Body of pancreas (tissue), 4 donors: ENCODE results near the gene PLCXD1. TPM values are rescaled to one million over a fixed set of nuclear protein-coding genes. Genes with fewer than 3 reads are reported as not detected.

Experiments
- ATAC-seq: fragments of 150-250 bp; one replicate; pipeline ENCODE4 v1.9.1; 2016
- DNase-seq, 4 donors: peaks; one replicate each; pipeline ENCODE4 v3.0.0-alpha.2; 2019
- H3K27ac ChIP-seq, 4 donors: fragments of 200-600 bp; sonication (generic); 1 replicate in 3 of 4; 2 replicates in 1 of 4; pipeline versions ENCODE4 v1.5.1 to v1.6.1; 2016 to 2019; ENCODE audit warnings: mild to moderate bottlenecking in 1 of 4, mixed read lengths in 1 of 4, moderate library complexity in 1 of 4
- H3K27me3 ChIP-seq, 2 donors: fragments of 200-600 bp; sonication (generic); one replicate each; pipeline ENCODE4 v1.6.0; 2016; ENCODE audit warnings: mild to moderate bottlenecking in 1 of 2
- H3K36me3 ChIP-seq, 2 donors: fragments of 200-600 bp; sonication (generic); replicated peaks in 1 of 2; 2 replicates each; pipeline ENCODE4 v1.5.1; 2016; ENCODE audit warnings: low read depth in 2 of 2; ENCODE audit not compliant: insufficient read depth in 1 of 2
- H3K4me1 ChIP-seq: fragments of 200-600 bp; sonication (generic); one replicate; pipeline ENCODE4 v1.6.0; 2016
- H3K4me3 ChIP-seq, 2 donors: fragments of 200-600 bp; sonication (generic); 1 replicate in 1 of 2; 2 replicates in 1 of 2; pipeline ENCODE4 v1.5.1; 2016 to 2019
- H3K9me3 ChIP-seq, 3 donors: fragments of 200-600 bp; sonication (generic); 1 replicate in 2 of 3; 2 replicates in 1 of 3; pipeline ENCODE4 v1.5.1; 2016
- POLR2A ChIP-seq, 3 donors: fragments of 450-650 bp; IDR thresholded peaks; one replicate each; pipeline ENCODE4 v1.6.1; 2016; ENCODE audit warnings: antibody characterized with exemption in 3 of 3, mild to moderate bottlenecking in 2 of 3
- WGBS, 2 donors: methylation state at CpG; one replicate each; pipeline ENCODE4 v1.1.5; 2017; 5-methylcytosine and 5-hydroxymethylcytosine counted together
- intact Hi-C: fragments of 100-400 bp; cut with DNase I; formaldehyde crosslinking; loops from one replicate; pipeline ENCODE4 v1.15.1; 2023
- total RNA-seq, 2 donors: library from RNA; depleted of rRNA; stranded (reverse); fragments of >200 nt; gene quantifications; one replicate each; pipeline ENCODE4 v1.1.0, GENCODE V29; 2016
- TF ChIP-seq, protein P1 (sequence below), 7 experiments: fragments of 450-650 bp in 4 of 7; fragments of 200-600 bp in 3 of 7; sonication (generic) in 3 of 7; IDR thresholded peaks; one replicate each; pipeline ENCODE4 v1.5.1; 2016 to 2019; ENCODE audit warnings: antibody characterized with exemption in 7 of 7

The PLCXD1 gene
- total RNA-seq, 2 donors from 2014 or later: 4.2 to 7.3 TPM

DNA sequence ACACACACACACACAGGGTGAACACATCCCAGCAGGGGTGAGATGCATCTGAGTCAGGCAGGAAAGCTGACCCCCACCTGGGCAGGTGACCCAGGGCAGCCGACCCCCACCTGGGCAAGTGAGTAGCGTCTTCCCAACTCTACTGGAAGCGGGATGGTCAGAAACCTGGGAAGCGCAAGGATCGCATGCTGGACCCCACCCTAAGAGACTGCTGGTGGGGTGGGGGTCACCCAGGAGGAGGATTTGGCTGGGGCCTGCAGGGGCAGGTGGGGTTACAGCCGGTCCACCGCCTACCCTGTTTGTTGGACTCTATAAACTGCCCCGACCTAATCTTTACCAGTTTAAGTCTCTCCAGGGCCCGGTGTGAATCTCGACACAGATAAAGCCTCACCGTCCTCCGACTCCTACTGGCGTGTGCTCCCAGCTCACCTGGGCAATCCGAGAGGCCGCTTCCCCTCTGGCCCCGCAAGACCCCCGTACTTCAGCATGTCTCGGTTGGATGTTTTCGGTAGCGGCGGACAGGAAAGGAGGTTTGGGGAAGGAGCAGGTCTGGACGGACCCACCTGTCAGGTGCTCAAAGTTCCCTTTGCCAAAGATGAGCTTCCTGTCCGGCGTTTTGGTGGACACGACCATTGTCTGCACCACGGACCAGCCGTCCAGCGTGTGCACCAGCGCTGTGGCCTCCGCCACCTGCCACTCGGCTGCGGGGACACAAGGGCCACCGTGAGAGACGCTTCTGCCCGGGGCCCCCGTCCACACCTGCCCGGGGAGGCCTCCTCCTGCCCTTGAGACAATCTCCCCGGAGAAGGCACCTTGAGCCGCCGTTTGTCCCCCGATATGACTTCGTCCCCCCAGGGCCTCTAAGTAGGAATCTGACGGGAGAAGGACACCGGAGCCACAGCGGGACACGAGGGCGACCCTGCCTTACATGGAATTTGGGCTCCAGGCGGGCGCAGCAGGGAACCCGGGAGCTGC, 35.5 kb downstream of the PLCXD1 start:
- Histone ChIP-seq H3K4me3 (no peak overlapping the region), H3K27me3 (no peaks in the 10 kb centered on the region), H3K27ac (peak overlapping the region in 2 of 4 donors; percentile 9 to 44), H3K9me3 (no peaks in the 10 kb centered on the region), H3K4me1 (peaks cover 21% of the 10 kb centered on the region), H3K36me3 (peaks cover 0 to 18% of the 10 kb centered on the region in 2 donors)
- TF ChIP-seq, protein P1, sequence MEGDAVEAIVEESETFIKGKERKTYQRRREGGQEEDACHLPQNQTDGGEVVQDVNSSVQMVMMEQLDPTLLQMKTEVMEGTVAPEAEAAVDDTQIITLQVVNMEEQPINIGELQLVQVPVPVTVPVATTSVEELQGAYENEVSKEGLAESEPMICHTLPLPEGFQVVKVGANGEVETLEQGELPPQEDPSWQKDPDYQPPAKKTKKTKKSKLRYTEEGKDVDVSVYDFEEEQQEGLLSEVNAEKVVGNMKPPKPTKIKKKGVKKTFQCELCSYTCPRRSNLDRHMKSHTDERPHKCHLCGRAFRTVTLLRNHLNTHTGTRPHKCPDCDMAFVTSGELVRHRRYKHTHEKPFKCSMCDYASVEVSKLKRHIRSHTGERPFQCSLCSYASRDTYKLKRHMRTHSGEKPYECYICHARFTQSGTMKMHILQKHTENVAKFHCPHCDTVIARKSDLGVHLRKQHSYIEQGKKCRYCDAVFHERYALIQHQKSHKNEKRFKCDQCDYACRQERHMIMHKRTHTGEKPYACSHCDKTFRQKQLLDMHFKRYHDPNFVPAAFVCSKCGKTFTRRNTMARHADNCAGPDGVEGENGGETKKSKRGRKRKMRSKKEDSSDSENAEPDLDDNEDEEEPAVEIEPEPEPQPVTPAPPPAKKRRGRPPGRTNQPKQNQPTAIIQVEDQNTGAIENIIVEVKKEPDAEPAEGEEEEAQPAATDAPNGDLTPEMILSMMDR (IDR thresholded peaks at IDR 0.05): no peak
- TF ChIP-seq POLR2A (IDR thresholded peaks at IDR 0.05): no peak
- intact Hi-C loops: no loop called here
- DNase-seq: peak in 2 of 4 donors; percentile 5 to 13
- no peak for ATAC-seq
- 91 to 92% methylated on average over 44 to 50 of the region's 50 CpGs for WGBS, 2 donors

DNA sequence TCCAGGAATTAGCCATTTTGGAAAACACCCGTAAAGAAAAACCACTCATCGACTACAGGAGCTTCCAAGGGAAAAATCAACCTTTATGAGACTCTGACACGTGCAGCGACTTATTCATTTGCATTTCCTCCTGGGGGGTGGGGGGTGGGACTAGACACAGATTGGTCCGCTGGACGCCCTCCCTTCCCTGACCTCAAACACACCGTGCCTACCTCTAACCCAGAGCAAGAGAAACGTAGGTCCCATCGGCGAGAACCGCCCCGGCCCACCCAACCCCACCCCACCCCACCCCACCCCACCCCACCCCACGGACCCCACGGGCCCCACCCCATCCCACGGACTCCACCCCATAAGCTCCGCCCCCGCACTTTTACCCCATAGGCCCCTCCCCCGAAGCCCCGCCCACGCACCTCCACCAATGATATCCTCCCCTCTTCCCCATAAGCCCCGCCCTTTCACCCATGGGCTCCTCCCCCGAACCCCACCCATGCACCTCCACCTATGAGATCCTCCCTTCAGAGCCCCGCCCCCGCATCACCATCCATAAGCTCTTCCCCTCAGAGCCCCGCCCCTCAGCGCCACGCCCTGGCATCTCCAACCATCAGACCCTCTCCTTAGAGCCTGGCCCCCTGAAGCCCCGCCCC, 36.4 kb downstream of the PLCXD1 start:
- H3K9me3 ChIP-seq: no peaks in the 10 kb centered on the region
- no peak for DNase-seq
- 44 to 56% methylated on average over 21 to 22 of the region's 28 CpGs for WGBS, 2 donors
- peak overlapping the region; percentile 87 to 98 (median 96) for H3K27ac ChIP-seq
- TF ChIP-seq POLR2A (IDR thresholded peaks at IDR 0.05): no peak
- TF ChIP-seq, protein P1 (IDR thresholded peaks at IDR 0.05): no peak
- no peaks in the 10 kb centered on the region for H3K27me3 ChIP-seq
- intact Hi-C loops: no loop called here
- peak overlapping the region in 1 of 2 donors; percentile 26 for H3K4me3 ChIP-seq
- peaks cover 21% of the 10 kb centered on the region for H3K4me1 ChIP-seq
- ATAC-seq: no peak
- peaks cover 0 to 12% of the 10 kb centered on the region in 2 donors for H3K36me3 ChIP-seq

DNA sequence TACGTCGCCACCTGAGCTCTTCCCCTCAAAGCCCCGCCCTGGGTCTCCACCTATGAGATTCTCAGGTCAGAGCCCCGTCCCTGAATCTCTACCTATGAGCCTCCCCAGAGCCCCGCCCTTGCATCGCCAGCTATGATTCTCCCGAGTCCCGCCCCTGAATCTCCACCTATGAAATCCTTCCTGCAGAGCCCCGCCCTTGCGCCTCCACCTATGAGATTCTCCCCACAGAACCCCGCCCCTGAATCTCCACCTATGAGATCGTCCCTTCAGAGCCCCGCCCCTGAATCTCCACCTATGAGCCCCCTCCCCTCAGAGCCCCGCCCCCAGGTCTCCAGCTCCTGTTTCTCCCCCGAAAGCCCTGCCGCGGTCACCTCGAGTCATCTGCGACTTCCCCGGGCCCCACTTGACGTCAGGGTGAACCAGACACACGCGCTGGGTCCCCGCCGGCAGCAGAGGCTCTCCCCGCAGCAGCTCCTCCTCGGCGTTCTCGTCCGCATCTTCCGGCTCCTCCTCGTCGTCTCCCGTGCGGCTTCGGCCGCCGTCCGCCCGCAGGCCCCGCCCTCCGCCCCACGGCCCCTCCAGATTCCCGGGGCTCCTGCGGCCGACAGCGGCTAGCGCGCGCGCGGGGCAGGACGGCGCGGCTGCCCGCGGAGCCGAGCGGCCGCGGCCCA, 37.0 kb downstream of the PLCXD1 start:
- intact Hi-C loops: no loop called here
- H3K4me1 ChIP-seq: peaks cover 24% of the 10 kb centered on the region
- peaks cover 0 to 8% of the 10 kb centered on the region in 2 donors for H3K36me3 ChIP-seq
- ATAC-seq (peak; percentile 81), DNase-seq (peak; percentile 99 to 100 (median 99))
- no peaks in the 10 kb centered on the region for H3K27me3 ChIP-seq
- H3K9me3 ChIP-seq: no peaks in the 10 kb centered on the region
- 0 to 5% methylated on average over 14 to 57 of the region's 61 CpGs for WGBS, 2 donors
- peak overlapping the region; percentile 87 to 98 (median 96) for H3K27ac ChIP-seq
- TF ChIP-seq POLR2A (IDR thresholded peaks at IDR 0.05): peak in 2 of 3 donors; percentile 79 to 84
- TF ChIP-seq, protein P1 (IDR thresholded peaks at IDR 0.05): no peak
- peak overlapping the region; percentile 26 to 80 for H3K4me3 ChIP-seq

DNA sequence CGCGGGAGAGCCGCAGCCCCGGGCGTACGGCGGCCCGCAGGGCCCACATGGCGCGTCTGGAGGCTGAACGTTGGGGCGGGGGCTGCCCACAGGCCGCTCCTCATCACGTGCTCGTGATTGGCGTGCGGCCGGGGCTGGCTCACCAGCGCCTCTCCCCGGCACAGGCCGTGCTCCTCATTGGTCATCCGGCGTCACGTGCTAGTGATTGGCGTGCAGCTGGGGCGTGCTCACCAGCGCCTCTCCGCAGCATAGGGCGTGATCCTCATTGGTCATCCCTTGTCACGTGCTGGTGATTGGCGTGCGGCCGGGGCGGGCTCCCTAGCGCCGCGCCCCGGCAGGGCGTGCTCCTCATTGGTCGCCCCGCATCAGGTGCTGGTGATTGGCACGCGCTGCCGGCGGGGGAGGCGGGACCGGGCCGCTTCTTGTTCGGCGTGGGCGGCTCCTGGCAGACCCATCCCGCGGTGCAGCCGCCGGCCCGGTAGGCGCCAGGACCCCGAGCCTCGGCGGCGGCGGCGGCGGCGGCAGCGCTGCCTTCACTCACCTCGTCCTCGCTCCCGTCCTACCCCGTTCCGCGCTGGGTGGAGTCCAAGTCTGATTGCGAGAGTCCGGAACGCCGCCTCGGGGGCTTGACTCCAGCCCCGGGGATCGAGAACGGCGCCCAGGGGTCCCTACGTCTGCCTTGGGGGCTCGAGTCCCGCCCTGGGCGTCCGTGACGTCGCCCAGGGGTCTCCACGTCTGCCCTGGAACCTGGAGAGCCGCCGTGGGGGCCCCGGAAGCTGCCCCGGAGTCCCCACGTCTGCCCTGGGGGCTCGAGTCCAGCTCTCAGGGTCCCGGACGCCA, 37.8 kb downstream of the PLCXD1 start, which contains the start of gene GTPBP6:
GTPBP6 (minus strand) TSS at position 58 of the 840 bp plus-strand sequence; CDS start at position 49, 9 bp downstream.
- H3K27me3 ChIP-seq: no peaks in the 10 kb centered on the region
- peaks cover 0 to 6% of the 10 kb centered on the region in 2 donors for H3K36me3 ChIP-seq
- peak; percentile 82 for ATAC-seq
- intact Hi-C loops: no loop called here
- WGBS, 2 donors: 1% methylated on average over 82 of the region's 97 CpGs; no CpG with 5 or more reads in 1 of the 2 donors
- H3K9me3 ChIP-seq: no peaks in the 10 kb centered on the region
- peaks cover 25% of the 10 kb centered on the region for H3K4me1 ChIP-seq
- H3K4me3 ChIP-seq: peak within 1 kb of the TSS; percentile 53 to 80
- DNase-seq: peak; percentile 100
- peak; percentile 70 to 80 (median 74) for TF ChIP-seq POLR2A (IDR thresholded peaks at IDR 0.05)
- TF ChIP-seq, protein P1 (IDR thresholded peaks at IDR 0.05): peak in 4 of 7 experiments; percentile 18 to 44 (median 32)
- H3K27ac ChIP-seq: peak within 1 kb of the TSS; percentile 87 to 98 (median 96)
